GM12891 (cell line): ENCODE measurements around the gene MYCBPAP. TPM values are rescaled to one million over a fixed set of nuclear protein-coding genes. Genes with fewer than 3 reads are reported as not detected.
A peak's percentile ranks its signal among the peaks of the same experiment; 100 is the strongest.

Experiments used
- DNase-seq: peaks from one replicate; pipeline ENCODE4 v3.0.0; 2011; ENCODE audit warnings: low spot score; ENCODE audit not compliant: insufficient read length
- FAIRE-seq: peaks from 2 replicates; lab custom pipeline; 2011; peaks lifted over from hg19 to GRCh38; lab: Jason Lieb, UNC
- PAX5 ChIP-seq: IDR thresholded peaks from 2 replicates; pipeline ENCODE4 v1.6.1; 2011; ENCODE audit warnings: low read length, moderate library complexity, mild to moderate bottlenecking; ENCODE audit not compliant: insufficient read depth, severe bottlenecking
- POLR2A ChIP-seq: IDR thresholded peaks from 2 replicates; pipeline ENCODE4 v1.6.1; 2011; ENCODE audit warnings: low read depth, low read length, control low read depth
- POLR2AphosphoS5 ChIP-seq: IDR thresholded peaks from 2 replicates; pipeline ENCODE4 v1.6.1; 2011; ENCODE audit warnings: low read depth, low read length, control low read depth
- POU2F2 ChIP-seq: IDR thresholded peaks from 2 replicates; pipeline ENCODE4 v1.6.1; 2011; ENCODE audit warnings: low read depth, mild to moderate bottlenecking, control low read depth, low read length, moderate library complexity
- SPI1 ChIP-seq: IDR thresholded peaks from 2 replicates; pipeline ENCODE4 v1.6.1; 2011; ENCODE audit warnings: low read depth, low read length, control low read depth
- TAF1 ChIP-seq: IDR thresholded peaks from 2 replicates; pipeline ENCODE4 v1.6.1; 2011; ENCODE audit warnings: low read depth, low read length, control low read depth
- polyA plus RNA-seq: library from polyadenylated mRNA; unstranded; fragments of >200 nt; gene quantifications from one replicate; pipeline ENCODE4 v1.2.1, GENCODE V29; 2012; ENCODE audit warnings: low read depth, missing spikeins, inconsistent platforms; ENCODE audit not compliant: missing spikeins

Gene MYCBPAP, protein sequence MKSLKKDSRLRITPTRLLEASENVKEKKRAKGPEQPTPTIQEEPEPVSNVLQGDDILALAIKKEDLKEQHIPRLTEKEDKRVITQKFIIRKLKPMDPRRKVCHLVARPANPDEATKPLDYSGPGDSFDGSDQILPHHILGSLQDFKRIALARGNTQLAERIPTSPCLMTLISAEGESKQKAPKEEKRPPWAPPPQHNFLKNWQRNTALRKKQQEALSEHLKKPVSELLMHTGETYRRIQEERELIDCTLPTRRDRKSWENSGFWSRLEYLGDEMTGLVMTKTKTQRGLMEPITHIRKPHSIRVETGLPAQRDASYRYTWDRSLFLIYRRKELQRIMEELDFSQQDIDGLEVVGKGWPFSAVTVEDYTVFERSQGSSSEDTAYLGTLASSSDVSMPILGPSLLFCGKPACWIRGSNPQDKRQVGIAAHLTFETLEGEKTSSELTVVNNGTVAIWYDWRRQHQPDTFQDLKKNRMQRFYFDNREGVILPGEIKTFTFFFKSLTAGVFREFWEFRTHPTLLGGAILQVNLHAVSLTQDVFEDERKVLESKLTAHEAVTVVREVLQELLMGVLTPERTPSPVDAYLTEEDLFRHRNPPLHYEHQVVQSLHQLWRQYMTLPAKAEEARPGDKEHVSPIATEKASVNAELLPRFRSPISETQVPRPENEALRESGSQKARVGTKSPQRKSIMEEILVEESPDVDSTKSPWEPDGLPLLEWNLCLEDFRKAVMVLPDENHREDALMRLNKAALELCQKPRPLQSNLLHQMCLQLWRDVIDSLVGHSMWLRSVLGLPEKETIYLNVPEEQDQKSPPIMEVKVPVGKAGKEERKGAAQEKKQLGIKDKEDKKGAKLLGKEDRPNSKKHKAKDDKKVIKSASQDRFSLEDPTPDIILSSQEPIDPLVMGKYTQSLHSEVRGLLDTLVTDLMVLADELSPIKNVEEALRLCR
- polyA plus RNA-seq = 2.4 TPM

GRCh38 chr17:50507871-50508572 is at the start of gene MYCBPAP:
Gene MYCBPAP, plus strand, starts transcription at chr17:50508439. Its CDS starts 236 bp downstream, at chr17:50508675.
- TF ChIP-seq POLR2A (0 out of 2 replicates have a peak, but pooled peaks have one; percentile 22), POLR2AphosphoS5 (peak; percentile 61; the same call in 1 of the 2 replicates), PAX5 (no peak), SPI1 (no peak), TAF1 (no peak), POU2F2 (no peak)
- peak; percentile 86 for DNase-seq

DNA sequence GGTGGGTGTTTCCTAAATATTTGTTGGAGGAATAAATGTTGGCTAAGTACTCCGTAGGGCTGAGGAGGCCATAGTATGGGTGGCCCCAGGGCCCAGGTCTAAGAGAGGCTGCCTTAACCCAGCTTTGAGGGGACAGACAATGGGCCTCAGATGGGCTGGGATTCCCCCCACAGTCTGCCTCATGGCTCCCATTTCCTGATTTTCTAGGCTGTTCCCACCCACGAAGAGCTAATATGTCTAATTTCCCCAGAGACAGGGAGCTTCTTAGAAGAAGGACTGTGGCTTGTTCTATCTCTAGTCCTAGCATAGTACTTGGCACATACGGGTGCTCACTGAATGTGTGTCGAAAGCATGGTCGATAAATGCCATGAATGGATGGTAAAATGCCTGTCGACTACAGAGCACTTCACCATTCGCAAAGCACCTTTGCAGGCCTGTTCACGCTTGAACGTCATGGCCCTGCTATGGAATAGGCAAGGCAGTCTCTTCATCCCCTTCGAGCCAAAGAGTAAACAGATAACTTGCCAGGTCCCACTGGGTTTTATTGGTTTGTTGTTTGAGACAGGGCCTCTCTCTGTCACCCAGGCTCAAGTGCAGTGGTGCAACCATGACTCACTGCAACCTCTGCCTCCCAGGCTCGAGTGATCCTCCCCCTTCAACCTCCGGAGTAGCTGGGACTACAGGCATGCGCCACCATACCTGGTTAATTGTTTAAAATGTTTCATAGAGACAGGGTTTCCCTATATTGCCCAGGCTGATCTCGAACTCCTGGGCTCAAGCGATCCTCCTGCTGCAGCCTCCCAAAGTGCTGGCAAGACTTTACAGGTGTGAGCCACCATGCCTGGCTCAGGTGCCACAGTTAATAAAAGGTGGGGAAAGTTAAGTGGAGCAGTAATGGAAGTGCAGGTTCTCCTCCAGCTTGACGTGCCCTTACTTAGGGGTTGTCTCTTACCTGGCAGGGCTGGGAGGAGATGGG is 49.2 kb upstream of the MYCBPAP start:
- TF ChIP-seq SPI1 (no peak), POLR2A (no peak), TAF1 (no peak), POU2F2 (no peak)
- FAIRE-seq (no peak), DNase-seq (no peak)

More at GRCh38 chr17:50507871-50508572, at the start of gene MYCBPAP:
- peak; percentile 90 for FAIRE-seq

DNA sequence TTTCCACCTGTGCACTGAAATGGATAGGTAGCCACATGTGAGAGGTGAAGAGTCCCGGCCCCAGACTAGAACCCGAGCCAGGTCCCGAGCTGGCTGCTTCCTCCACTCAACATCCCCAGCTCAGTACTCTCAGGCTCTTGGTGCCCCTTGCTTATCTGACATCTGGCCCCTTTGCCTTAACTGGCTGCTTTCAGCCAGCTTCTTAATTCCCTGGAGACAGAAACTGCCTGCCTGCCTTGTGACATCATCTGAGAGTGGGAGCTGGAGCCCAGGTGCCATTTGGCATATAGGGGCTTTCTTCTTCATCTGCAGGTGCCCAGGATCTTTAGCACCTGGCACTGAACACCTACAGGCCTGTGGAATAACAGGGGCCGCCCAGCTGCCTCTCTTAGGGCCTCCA is 48.5 kb upstream of the MYCBPAP start:
- no peak for TF ChIP-seq POU2F2
- no peak for TF ChIP-seq PAX5
- DNase-seq (no peak), FAIRE-seq (no peak)

- DNase-seq (no peak), FAIRE-seq (no peak)
- no peak for TF ChIP-seq POLR2A
- TF ChIP-seq POU2F2 = no peak
- no peak for TF ChIP-seq PAX5
- no peak for TF ChIP-seq SPI1
- no peak for TF ChIP-seq POLR2AphosphoS5
- no peak for TF ChIP-seq TAF1
Measured at GRCh38 chr17:50460831-50461526, 47.3 kb upstream of the MYCBPAP start.

DNA sequence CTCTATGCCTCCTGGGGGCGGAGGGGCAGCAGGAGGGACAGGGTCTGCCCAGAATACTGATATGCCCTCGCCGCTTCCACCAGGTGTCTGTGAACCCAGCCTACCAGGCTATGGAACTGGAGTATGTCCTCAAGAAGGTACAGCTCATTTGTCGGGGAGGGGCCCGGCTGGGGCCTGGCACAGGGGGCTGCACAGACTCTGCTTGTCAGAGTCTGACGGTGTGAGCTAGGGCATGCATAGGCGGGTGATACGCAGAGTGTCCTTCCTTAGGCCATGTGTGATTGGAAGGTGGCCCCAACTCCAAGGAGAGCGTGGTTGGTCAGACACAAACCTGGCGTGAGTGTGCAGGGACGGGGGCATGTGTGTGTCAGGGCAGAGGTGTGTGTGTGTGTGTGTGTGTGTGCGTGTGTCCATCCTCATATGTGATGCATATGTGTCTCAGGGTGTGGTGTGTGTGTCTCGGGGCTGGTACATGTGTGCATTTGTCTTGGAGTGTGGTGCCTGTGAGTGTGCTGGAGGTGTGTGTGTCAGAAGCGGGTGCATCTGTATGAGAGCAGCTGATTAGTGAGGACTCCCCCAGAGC is 46.6 kb upstream of the MYCBPAP start:
- DNase-seq (no peak), FAIRE-seq (no peak)
- TF ChIP-seq POLR2AphosphoS5 (no peak), PAX5 (no peak), SPI1 (no peak), POLR2A (no peak)

DNA sequence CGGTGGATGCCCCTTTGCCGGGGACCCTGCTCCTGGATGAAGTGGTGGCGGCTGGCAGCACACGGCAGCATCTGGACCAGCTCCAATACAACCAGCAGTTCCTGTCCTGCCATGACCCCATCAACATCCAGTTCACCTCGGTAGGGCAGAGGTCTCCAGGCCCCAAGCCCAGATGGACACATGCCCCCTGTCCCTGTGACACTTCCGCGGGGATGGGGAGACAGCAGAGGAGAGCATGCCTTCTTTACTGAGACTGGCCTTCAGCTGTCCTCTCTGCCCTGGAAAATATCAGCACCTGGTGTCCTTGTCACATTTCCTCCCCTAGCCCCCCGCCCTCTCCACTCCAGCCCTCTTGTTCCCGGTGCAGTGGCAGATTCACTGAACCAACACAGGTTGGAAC is 45.8 kb upstream of the MYCBPAP start:
- FAIRE-seq = no peak
- DNase-seq = no peak
- no peak for TF ChIP-seq POU2F2
- no peak for TF ChIP-seq TAF1

DNA sequence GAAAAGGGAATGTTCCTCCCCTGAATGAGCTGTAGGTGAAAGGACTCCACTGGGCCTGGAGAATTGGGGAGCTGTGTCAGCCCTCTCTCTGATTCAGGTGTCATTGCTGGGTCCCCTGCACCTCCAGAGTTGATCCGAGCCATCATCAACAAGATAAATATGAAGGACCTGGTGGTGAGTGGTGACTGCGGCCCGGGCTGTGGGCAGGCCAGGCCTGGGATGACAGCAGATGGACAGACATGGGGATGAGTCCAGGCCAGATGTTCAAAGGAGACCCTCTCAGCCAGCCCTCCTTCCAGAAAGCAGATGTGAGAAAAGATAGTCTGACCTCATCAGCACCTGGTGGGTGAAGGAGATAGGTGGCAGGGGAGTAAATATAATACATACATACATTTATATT is 44.1 kb upstream of the MYCBPAP start:
- TF ChIP-seq PAX5 = no peak
- TF ChIP-seq SPI1 = 0 out of 2 replicates have a peak, but pooled peaks have one; percentile 19
- no peak for DNase-seq
- no peak for FAIRE-seq

DNA sequence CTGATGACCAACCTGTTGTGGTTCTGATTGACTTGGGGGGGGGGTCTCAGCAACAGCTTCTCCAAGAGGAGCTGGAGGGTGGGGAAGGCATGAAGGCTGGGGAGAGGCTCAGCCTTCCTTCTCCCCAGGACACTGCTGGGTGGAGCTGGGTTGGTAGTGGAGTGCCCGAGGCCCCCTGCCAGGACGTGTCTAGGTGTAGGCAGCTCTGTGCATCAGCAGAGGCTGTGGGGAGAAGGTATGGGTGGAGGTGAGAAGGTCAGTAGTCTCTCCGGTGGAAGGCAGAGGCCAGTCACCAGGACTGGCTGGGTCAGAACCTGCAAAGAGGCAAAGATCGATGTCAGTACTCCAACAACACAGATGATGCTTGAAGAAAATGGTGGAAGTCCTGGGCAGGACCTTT is 43.5 kb upstream of the MYCBPAP start:
- FAIRE-seq = no peak
- no peak for TF ChIP-seq TAF1
- no peak for DNase-seq

DNA sequence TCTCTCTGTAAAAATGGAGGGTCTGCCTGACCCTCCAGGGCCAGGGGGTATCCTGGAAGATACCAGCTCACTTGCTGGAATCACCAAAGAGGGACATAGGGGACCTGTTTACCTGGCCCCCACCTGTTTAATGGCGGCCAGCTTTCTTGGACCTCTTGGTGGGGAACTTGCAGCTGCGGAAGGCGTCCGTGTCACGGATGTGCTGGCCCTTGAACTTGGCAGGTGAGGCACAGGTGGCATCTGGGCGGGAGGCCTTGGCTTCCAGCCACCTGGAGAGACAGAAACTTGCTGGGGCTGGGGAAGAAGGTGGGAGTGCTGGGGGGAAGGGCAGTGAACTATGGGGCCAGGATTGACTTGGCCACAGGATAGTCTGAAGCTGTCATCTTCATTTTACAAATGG is 43.1 kb upstream of the MYCBPAP start:
- DNase-seq (no peak), FAIRE-seq (no peak)
- TF ChIP-seq SPI1 (no peak), PAX5 (no peak), POLR2AphosphoS5 (no peak), TAF1 (no peak), POLR2A (no peak), POU2F2 (no peak)
